ENCODE results near the gene ARSB.
"Not testable (repeated sequence)": the region's sequence is repeated elsewhere in the genome, so short reads cannot be mapped to it uniquely, and the experiment has no call there.

Gene ARSB

DNA sequence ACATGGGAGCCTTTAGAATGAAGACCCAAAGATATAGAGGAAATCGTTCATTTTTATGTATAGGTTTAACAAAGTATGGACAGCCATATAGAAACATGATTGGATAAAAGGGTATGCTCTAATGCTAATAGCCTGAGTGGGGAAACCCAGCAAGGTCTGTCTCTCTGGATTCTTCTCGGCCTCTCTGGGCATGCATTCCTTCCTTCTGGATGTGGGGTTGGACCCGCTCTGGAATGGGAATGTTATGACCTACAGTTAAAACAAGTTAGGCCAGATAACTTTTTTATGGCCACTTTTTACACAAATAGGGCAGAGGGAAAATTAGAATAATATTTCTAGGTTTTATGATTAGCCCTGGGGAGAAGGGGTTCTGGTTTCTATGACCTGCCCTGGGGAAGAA is 103.2 kb downstream of the ARSB start:
- no peaks in the 10 kb centered on the region for H3K9me3 ChIP-seq (ENCODE audit: control insufficient read depth, insufficient read depth, low read length)
- no peaks in the 10 kb centered on the region for H3K36me3 ChIP-seq (ENCODE audit: control insufficient read depth, insufficient read depth, low read length)
- no peaks in the 10 kb centered on the region for H3K4me1 ChIP-seq (ENCODE audit: control insufficient read depth, insufficient read depth, low read length)
- H3K27ac ChIP-seq (ENCODE audit: low read depth, low read length) = no peak overlapping the region
- no peak overlapping the region for H3K4me3 ChIP-seq (ENCODE audit: low read depth, low read length)
- H3K9ac ChIP-seq (ENCODE audit: low read depth, low read length) = no peak overlapping the region
- no peaks in the 10 kb centered on the region for H3K27me3 ChIP-seq (ENCODE audit: control insufficient read depth, insufficient read depth, low read length)

DNA sequence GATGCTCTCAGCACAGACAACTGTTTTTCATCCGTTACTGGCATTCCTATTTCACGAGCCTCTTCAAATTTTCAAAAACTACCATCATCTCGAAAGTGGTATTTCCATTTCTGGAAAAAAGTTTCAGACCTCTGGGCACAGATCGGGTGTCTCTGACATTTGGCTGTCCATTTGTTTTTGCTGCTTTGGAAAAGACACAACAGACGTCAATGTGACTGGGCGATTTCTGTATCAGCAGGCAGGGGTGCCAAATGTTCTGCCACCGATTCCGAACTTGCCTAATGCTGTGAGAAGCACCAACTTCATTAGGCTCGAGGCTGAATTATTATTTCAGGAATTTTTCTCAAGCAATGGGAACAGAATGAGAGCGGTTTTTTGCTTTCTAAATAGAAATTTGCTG is 105.6 kb downstream of the ARSB start:
- Histone ChIP-seq H3K36me3 (ENCODE audit: control insufficient read depth, insufficient read depth, low read length) (no peaks in the 10 kb centered on the region), H3K4me3 (ENCODE audit: low read depth, low read length) (no peak overlapping the region), H3K27me3 (ENCODE audit: control insufficient read depth, insufficient read depth, low read length) (no peaks in the 10 kb centered on the region), H3K27ac (ENCODE audit: low read depth, low read length) (no peak overlapping the region), H3K9me3 (ENCODE audit: control insufficient read depth, insufficient read depth, low read length) (no peaks in the 10 kb centered on the region), H3K9ac (ENCODE audit: low read depth, low read length) (no peak overlapping the region), H3K4me1 (ENCODE audit: control insufficient read depth, insufficient read depth, low read length) (no peaks in the 10 kb centered on the region)

DNA sequence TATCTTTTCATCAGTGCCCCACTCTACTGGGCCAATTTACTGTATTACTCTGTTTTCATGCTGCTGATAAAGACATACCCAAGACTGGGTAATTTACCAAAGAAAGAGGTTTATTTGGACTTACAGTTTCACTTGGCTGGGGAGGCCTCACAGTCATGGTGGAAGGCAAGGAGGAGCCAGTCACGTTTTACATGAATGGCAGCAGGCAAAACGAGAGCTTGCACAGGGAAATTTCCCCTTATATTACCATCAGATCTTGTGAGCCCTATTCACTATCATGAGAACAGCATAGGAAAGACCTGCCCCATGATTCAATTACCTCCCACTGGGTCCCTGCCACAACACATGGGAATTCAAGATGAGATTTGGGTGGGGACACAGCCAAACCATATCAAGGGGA is 119.0 kb downstream of the ARSB start:
- H3K36me3 ChIP-seq (ENCODE audit: control insufficient read depth, insufficient read depth, low read length); H3K4me3 ChIP-seq (ENCODE audit: low read depth, low read length); H3K9me3 ChIP-seq (ENCODE audit: control insufficient read depth, insufficient read depth, low read length); H3K27me3 ChIP-seq (ENCODE audit: control insufficient read depth, insufficient read depth, low read length); H3K9ac ChIP-seq (ENCODE audit: low read depth, low read length); H3K27ac ChIP-seq (ENCODE audit: low read depth, low read length); H3K4me1 ChIP-seq (ENCODE audit: control insufficient read depth, insufficient read depth, low read length): not testable (repeated sequence)

DNA sequence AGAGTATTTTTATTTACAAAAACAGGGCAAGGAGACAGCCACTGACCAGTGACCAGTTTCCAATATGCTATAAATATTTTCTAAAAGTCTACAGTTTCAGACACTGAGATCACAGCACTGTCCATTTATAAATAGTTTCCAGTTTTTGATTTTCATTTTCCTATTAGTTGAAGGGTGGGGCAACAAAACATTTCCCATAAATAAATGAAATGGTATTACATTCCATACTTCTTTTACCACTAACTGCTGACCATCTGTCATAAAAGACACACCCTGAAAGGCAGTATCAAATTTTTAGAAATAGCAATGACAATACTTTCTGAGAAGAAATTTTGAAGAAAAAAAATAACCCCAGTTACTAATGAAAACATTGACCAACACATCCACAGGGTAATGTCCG is 126.7 kb downstream of the ARSB start:
- H3K36me3 ChIP-seq (ENCODE audit: control insufficient read depth, insufficient read depth, low read length) = no peaks in the 10 kb centered on the region
- H3K9ac ChIP-seq (ENCODE audit: low read depth, low read length) = no peak overlapping the region
- H3K4me3 ChIP-seq (ENCODE audit: low read depth, low read length) = no peak overlapping the region
- H3K27me3 ChIP-seq (ENCODE audit: control insufficient read depth, insufficient read depth, low read length) = no peaks in the 10 kb centered on the region
- no peaks in the 10 kb centered on the region for H3K4me1 ChIP-seq (ENCODE audit: control insufficient read depth, insufficient read depth, low read length)
- peaks cover 19% of the 10 kb centered on the region for H3K9me3 ChIP-seq (ENCODE audit: control insufficient read depth, insufficient read depth, low read length)
- H3K27ac ChIP-seq (ENCODE audit: low read depth, low read length) = no peak overlapping the region

DNA sequence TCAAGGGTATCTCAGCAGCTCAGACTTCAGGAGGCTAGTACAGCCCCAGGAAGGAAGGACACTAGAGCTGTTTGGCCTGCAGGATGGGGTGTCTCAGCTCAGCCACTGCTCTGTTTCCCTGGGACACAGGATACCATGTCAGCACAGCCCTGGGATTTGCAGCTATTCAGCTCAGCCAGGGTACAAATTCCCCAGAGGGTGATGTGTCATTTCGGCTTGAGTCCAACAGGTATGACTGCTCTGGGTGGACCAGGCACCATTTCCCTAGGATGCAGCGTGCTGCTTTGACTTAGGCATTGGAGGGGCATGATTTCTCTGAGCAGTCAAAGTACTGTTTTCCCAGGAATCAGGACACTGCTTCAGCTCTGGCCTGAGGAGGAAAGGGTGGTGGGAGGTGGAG is 130.1 kb downstream of the ARSB start:
- Histone ChIP-seq H3K27ac (ENCODE audit: low read depth, low read length) (no peak overlapping the region), H3K36me3 (ENCODE audit: control insufficient read depth, insufficient read depth, low read length) (no peaks in the 10 kb centered on the region), H3K4me1 (ENCODE audit: control insufficient read depth, insufficient read depth, low read length) (no peaks in the 10 kb centered on the region), H3K9me3 (ENCODE audit: control insufficient read depth, insufficient read depth, low read length) (peaks cover 19% of the 10 kb centered on the region), H3K9ac (ENCODE audit: low read depth, low read length) (no peak overlapping the region), H3K4me3 (ENCODE audit: low read depth, low read length) (no peak overlapping the region), H3K27me3 (ENCODE audit: control insufficient read depth, insufficient read depth, low read length) (no peaks in the 10 kb centered on the region)

DNA sequence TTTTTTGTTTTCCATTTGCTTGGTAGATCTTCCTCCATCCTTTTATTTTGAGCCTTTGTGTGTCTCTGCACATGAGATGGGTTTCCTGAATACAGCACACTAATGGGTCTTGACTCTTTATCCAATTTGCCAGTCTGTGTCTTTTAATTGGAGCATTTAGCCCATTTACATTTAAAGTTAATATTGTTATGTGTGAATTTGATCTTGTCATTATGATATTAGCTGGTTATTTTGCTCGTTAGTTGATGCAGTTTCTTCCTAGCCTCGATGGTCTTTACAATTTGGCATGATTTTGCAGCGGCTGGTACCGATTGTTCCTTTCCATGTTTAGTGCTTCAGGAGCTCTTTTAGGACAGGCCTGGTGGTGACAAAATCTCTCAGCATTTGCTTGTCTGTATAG is 133.2 kb downstream of the ARSB start:
- not testable (repeated sequence) for H3K4me1 ChIP-seq (ENCODE audit: control insufficient read depth, insufficient read depth, low read length); H3K4me3 ChIP-seq (ENCODE audit: low read depth, low read length); H3K9ac ChIP-seq (ENCODE audit: low read depth, low read length)

DNA sequence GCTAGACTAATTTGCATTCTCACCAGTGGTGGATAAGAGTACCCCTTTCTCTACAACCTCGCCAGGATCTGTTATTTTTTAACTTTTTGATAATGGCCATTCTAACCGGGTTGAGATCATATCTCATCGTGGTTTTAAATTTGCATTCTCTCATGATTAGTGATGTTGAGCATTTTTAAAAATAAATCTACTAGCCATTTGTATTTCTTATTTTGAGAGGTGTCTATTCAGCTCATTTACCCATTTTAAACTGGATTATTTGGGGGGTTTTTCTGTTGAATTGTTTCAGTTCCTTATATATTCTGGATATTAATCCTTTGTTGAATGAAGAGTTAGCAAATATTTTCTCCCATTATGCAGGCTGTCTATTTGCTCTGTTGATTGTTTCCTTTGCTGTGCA is 139.6 kb downstream of the ARSB start:
- no peaks in the 10 kb centered on the region for H3K27me3 ChIP-seq (ENCODE audit: control insufficient read depth, insufficient read depth, low read length)
- H3K4me1 ChIP-seq (ENCODE audit: control insufficient read depth, insufficient read depth, low read length) = no peaks in the 10 kb centered on the region
- no peaks in the 10 kb centered on the region for H3K36me3 ChIP-seq (ENCODE audit: control insufficient read depth, insufficient read depth, low read length)
- H3K4me3 ChIP-seq (ENCODE audit: low read depth, low read length) = no peak overlapping the region
- H3K9me3 ChIP-seq (ENCODE audit: control insufficient read depth, insufficient read depth, low read length) = no peaks in the 10 kb centered on the region; the same call in 1 of the 2 replicates
- H3K27ac ChIP-seq (ENCODE audit: low read depth, low read length) = no peak overlapping the region
- no peak overlapping the region for H3K9ac ChIP-seq (ENCODE audit: low read depth, low read length)

More for the DNA sequence above, 133.2 kb downstream of the ARSB start:
- H3K36me3 ChIP-seq (ENCODE audit: control insufficient read depth, insufficient read depth, low read length); H3K27me3 ChIP-seq (ENCODE audit: control insufficient read depth, insufficient read depth, low read length); H3K27ac ChIP-seq (ENCODE audit: low read depth, low read length): not testable (repeated sequence)
- H3K9me3 ChIP-seq (ENCODE audit: control insufficient read depth, insufficient read depth, low read length) = peaks cover 19% of the 10 kb centered on the region

DNA sequence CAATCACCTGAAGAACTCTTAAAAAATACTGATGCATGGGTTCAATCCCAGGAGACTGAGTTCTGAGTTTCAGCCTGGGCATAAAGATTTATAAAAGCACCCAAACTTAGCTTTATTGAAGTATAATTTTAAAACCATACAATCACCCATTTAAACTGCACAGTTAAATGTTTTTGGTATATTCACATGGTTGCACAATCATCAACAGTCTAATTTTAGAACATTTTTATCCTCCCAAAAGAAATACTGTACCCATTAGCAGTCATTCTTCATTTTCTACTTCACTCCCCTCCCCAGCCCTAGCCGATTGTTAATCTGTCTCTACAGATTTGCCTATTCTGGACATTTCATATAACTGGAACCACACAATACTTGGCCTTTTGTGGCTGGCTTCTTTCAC is 141.7 kb downstream of the ARSB start:
- Histone ChIP-seq H3K27ac (ENCODE audit: low read depth, low read length) (no peak overlapping the region), H3K27me3 (ENCODE audit: control insufficient read depth, insufficient read depth, low read length) (no peaks in the 10 kb centered on the region), H3K36me3 (ENCODE audit: control insufficient read depth, insufficient read depth, low read length) (no peaks in the 10 kb centered on the region), H3K9ac (ENCODE audit: low read depth, low read length) (no peak overlapping the region), H3K4me3 (ENCODE audit: low read depth, low read length) (no peak overlapping the region), H3K4me1 (ENCODE audit: control insufficient read depth, insufficient read depth, low read length) (no peaks in the 10 kb centered on the region), H3K9me3 (ENCODE audit: control insufficient read depth, insufficient read depth, low read length) (no peaks in the 10 kb centered on the region; the same call in 1 of the 2 replicates)

DNA sequence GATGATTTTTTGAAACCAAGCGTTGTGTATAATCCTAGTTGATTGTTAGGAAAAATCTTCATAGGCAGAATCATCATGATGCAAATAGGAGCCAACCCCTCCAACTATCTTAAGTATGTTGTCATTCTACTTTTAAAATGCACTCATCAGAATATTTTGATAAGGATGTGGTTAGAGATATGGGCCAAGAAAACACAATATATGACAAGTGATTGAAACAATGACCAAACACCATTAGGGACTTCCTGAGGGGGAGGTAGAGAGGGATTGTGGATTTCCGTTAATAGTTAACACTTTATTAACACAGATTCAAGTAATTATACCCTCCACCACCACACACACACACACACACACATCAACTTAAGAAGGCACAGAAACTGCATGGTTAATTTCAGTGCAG is 143.3 kb downstream of the ARSB start:
- no peak overlapping the region for H3K27ac ChIP-seq (ENCODE audit: low read depth, low read length)
- H3K36me3 ChIP-seq (ENCODE audit: control insufficient read depth, insufficient read depth, low read length) = no peaks in the 10 kb centered on the region
- no peaks in the 10 kb centered on the region for H3K27me3 ChIP-seq (ENCODE audit: control insufficient read depth, insufficient read depth, low read length)
- no peak overlapping the region for H3K9ac ChIP-seq (ENCODE audit: low read depth, low read length)
- H3K4me3 ChIP-seq (ENCODE audit: low read depth, low read length) = no peak overlapping the region
- no peaks in the 10 kb centered on the region; the same call in 1 of the 2 replicates for H3K9me3 ChIP-seq (ENCODE audit: control insufficient read depth, insufficient read depth, low read length)
- H3K4me1 ChIP-seq (ENCODE audit: control insufficient read depth, insufficient read depth, low read length) = no peaks in the 10 kb centered on the region

DNA sequence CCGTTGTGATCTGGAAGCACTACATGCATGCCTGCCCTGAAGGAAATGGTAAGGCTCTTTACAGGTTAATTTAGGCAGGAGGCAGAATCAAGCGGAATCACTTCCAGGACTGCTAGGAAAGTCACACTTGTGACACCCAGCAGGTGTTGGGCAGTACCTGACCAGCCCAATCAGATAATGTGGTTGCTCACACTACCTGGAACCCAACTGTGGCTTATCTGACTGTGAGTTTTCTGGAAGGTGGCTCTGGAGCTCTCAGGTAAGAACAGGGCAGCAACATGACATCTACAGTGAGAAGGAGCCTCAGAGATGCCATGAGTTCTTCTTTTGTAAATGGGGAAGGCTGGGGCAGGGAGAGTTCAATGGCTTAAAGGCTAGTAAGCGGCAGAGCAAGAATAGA is 146.4 kb downstream of the ARSB start:
- Histone ChIP-seq H3K4me3 (ENCODE audit: low read depth, low read length) (no peak overlapping the region), H3K4me1 (ENCODE audit: control insufficient read depth, insufficient read depth, low read length) (no peaks in the 10 kb centered on the region), H3K27ac (ENCODE audit: low read depth, low read length) (no peak overlapping the region), H3K36me3 (ENCODE audit: control insufficient read depth, insufficient read depth, low read length) (no peaks in the 10 kb centered on the region), H3K9me3 (ENCODE audit: control insufficient read depth, insufficient read depth, low read length) (no peaks in the 10 kb centered on the region), H3K9ac (ENCODE audit: low read depth, low read length) (no peak overlapping the region), H3K27me3 (ENCODE audit: control insufficient read depth, insufficient read depth, low read length) (no peaks in the 10 kb centered on the region)

DNA sequence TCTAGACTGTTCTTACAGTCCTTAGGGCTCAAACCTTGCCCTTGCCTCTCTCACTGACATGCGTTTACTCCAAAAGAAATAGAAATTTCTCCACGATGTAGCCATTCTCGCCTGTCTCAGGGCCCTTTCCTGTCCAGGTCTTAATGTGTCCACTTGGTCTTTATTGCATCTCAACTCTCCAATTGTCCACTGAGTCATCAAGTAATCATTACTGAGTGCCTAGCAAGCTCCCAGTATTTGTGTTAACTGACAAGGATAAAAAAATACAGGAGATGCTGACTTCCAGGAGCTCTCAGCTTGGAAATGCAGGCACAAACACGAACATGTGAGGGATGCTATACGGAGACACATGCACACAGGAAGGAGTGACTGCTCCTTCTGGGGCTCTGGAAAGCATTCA is 147.3 kb downstream of the ARSB start:
- no peaks in the 10 kb centered on the region for H3K36me3 ChIP-seq (ENCODE audit: control insufficient read depth, insufficient read depth, low read length)
- H3K4me3 ChIP-seq (ENCODE audit: low read depth, low read length) = no peak overlapping the region
- no peaks in the 10 kb centered on the region for H3K4me1 ChIP-seq (ENCODE audit: control insufficient read depth, insufficient read depth, low read length)
- H3K9me3 ChIP-seq (ENCODE audit: control insufficient read depth, insufficient read depth, low read length) = no peaks in the 10 kb centered on the region
- no peaks in the 10 kb centered on the region for H3K27me3 ChIP-seq (ENCODE audit: control insufficient read depth, insufficient read depth, low read length)
- H3K9ac ChIP-seq (ENCODE audit: low read depth, low read length) = no peak overlapping the region
- no peak overlapping the region for H3K27ac ChIP-seq (ENCODE audit: low read depth, low read length)

DNA sequence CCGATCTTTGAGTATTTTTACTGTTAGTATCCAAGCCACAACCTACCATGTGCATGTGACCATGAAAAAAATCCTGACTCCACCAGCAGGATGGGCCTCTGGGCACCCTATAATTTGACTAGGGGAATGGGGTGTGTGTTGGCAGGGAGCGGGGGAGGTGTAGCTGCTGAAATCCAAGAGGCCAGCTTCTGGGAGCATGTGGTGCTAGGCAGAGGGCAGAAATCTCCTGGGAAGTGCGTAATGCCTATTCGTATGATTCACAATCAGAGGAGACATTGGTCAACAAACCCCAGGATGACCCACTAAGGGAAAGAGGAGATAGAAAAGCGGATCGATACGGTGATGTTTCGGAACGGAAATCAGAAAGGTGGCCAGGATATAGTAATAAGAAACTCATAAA is 149.9 kb downstream of the ARSB start:
- Histone ChIP-seq H3K9me3 (ENCODE audit: control insufficient read depth, insufficient read depth, low read length) (no peaks in the 10 kb centered on the region), H3K36me3 (ENCODE audit: control insufficient read depth, insufficient read depth, low read length) (no peaks in the 10 kb centered on the region), H3K27me3 (ENCODE audit: control insufficient read depth, insufficient read depth, low read length) (no peaks in the 10 kb centered on the region), H3K4me3 (ENCODE audit: low read depth, low read length) (no peak overlapping the region), H3K9ac (ENCODE audit: low read depth, low read length) (no peak overlapping the region), H3K4me1 (ENCODE audit: control insufficient read depth, insufficient read depth, low read length) (no peaks in the 10 kb centered on the region), H3K27ac (ENCODE audit: low read depth, low read length) (no peak overlapping the region)
